Ascending aorta (tissue), 2 donors: ENCODE measurements around the gene NOL4L. TPM values are rescaled to one million over a fixed set of nuclear protein-coding genes. Genes with fewer than 3 reads are reported as not detected.

Experiments used
- DNase-seq, 2 donors: peaks; one replicate each; pipeline ENCODE4 v3.0.0-alpha.2; 2019; ENCODE audit warnings: low spot score in 2 of 2
- H3K27ac ChIP-seq, 2 donors: fragments of 200-600 bp; sonication (generic); one replicate each; pipeline ENCODE4 v1.5.1; 2016 to 2017; ENCODE audit warnings: mild to moderate bottlenecking in 1 of 2
- H3K27me3 ChIP-seq: fragments of 200-600 bp; sonication (generic); one replicate; pipeline ENCODE4 v1.5.1; 2017
- H3K36me3 ChIP-seq, 2 donors: fragments of 200-600 bp; sonication (generic); one replicate each; pipeline ENCODE4 v1.5.1; 2016
- H3K4me1 ChIP-seq, 2 donors: fragments of 200-600 bp; sonication (generic); one replicate each; pipeline ENCODE4 v1.5.1; 2016 to 2017; ENCODE audit warnings: mild to moderate bottlenecking in 1 of 2
- H3K4me3 ChIP-seq, 2 donors: fragments of 200-600 bp; sonication (generic); one replicate each; pipeline ENCODE4 v1.5.1; 2016 to 2017; ENCODE audit warnings: mild to moderate bottlenecking in 1 of 2
- H3K9me3 ChIP-seq, 2 donors: fragments of 200-600 bp; sonication (generic); one replicate each; pipeline ENCODE4 v1.5.1; 2016
- intact Hi-C: fragments of 100-400 bp; cut with DNase I; formaldehyde crosslinking; loops from one replicate; pipeline ENCODE4 v1.15.1; 2023
- total RNA-seq: library from RNA; depleted of rRNA; stranded (reverse); fragments of >200 nt; gene quantifications from one replicate; pipeline ENCODE4 v1.1.0, GENCODE V29; 2016
- TF ChIP-seq, protein P1 (sequence below), 3 experiments: fragments of 200-600 bp in 2 of 3; fragments of 450-650 bp in 1 of 3; sonication (generic) in 2 of 3; IDR thresholded peaks; one replicate each; pipeline ENCODE4 v1.5.1; 2016 to 2019; ENCODE audit warnings: antibody characterized with exemption in 3 of 3, mild to moderate bottlenecking in 1 of 3, moderate library complexity in 1 of 3

The NOL4L gene
- total RNA-seq, 1 donor from 2014 or later: 19.8 TPM

DNA sequence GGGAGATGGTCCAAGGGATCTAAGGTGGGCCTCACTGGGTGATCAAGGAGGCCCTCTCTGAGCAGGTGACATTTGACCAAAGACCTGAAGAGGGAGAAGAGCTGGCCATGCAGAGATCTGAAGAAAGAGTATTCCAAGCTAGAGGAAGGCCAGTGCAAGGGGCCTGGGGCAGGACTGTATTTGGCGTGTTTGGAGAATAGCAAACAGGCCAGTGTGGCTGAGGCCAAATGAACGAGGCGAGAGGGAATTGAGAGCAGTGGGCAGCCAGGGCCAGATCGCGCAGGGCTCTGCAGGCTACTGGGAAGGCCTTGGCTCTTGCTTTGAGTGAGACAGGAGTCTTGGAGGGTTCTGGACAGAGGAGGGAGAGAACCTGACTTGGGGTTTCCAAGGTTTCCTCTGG, 9.3 kb downstream of the NOL4L start:
- TF ChIP-seq, protein P1, sequence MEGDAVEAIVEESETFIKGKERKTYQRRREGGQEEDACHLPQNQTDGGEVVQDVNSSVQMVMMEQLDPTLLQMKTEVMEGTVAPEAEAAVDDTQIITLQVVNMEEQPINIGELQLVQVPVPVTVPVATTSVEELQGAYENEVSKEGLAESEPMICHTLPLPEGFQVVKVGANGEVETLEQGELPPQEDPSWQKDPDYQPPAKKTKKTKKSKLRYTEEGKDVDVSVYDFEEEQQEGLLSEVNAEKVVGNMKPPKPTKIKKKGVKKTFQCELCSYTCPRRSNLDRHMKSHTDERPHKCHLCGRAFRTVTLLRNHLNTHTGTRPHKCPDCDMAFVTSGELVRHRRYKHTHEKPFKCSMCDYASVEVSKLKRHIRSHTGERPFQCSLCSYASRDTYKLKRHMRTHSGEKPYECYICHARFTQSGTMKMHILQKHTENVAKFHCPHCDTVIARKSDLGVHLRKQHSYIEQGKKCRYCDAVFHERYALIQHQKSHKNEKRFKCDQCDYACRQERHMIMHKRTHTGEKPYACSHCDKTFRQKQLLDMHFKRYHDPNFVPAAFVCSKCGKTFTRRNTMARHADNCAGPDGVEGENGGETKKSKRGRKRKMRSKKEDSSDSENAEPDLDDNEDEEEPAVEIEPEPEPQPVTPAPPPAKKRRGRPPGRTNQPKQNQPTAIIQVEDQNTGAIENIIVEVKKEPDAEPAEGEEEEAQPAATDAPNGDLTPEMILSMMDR (IDR thresholded peaks at IDR 0.05): no peak
- DNase-seq: no peak
- Histone ChIP-seq H3K9me3 (no peaks in the 10 kb centered on the region), H3K27me3 (no peaks in the 10 kb centered on the region), H3K4me1 (no peaks in the 10 kb centered on the region), H3K36me3 (no peaks in the 10 kb centered on the region), H3K4me3 (no peak overlapping the region), H3K27ac (no peak overlapping the region)
- intact Hi-C loops: no loop called here

DNA sequence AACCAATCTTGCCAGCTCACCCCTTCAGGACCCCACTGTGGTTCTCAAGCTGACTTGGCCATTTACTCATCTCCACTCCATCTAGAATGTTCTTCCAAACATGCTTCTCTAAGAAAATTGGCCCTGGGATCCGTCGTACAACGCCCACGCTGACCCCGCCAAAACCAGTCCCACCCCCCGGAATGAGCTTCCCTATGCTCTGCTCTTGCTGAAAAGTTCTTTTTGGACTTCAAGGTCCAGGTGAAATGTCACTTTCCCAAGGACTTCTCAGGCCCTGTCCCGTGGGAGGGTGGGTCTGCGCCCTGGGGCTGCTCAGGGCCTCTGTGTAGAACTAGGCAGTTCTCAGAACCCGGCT, 9.9 kb downstream of the NOL4L start:
- H3K4me1 ChIP-seq: no peaks in the 10 kb centered on the region
- intact Hi-C loops: no loop called here
- no peaks in the 10 kb centered on the region for H3K27me3 ChIP-seq
- TF ChIP-seq, protein P1 (IDR thresholded peaks at IDR 0.05): no peak
- H3K4me3 ChIP-seq: no peak overlapping the region
- DNase-seq: no peak
- no peak overlapping the region for H3K27ac ChIP-seq
- H3K9me3 ChIP-seq: no peaks in the 10 kb centered on the region
- H3K36me3 ChIP-seq: no peaks in the 10 kb centered on the region

DNA sequence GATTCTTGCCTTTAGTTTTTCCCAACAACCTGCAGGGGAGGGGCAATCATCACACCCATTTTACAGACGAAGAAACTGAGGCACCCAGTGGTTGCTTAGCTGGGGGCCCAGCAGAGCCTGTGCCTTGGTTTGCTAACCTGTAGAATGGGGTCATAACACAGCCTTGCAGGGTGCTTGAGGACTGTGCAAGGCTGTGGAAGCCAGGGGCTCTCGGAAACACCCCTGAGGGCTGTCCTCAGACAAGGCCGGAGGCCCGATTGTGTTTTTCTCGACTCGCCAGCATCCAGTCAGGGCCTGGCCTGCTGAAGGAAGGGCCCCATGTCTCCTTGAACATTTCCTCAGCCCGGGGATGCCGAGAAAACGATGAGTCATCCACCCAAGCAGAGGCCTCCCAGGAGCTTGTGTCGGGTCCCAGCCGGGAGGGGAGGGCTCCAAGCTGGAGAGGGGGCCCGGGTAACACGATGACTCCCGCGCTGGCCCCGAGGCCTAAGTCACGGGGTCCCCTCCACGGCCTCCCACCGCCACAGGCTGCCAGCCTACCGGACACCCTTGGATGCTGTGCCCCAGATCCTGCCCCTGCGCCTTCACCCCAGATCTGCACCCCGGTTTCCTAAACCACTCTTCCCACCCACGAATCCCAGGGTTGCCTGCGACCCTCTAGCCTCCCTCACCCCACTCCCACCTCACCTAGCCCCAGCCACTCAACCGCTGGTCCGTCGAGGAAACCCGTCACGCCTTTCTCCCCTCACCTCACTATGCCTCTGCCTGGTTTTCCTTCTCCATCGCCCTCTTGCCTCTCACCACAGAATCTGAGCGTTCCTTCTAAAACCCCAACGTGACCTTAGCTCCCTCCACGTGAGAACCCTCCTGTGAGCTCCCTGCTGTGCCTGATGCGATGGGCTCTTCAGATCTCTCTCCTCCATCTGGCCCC, 10.6 kb downstream of the NOL4L start:
- intact Hi-C loops: no loop called here
- TF ChIP-seq, protein P1 (IDR thresholded peaks at IDR 0.05): no peak
- H3K4me1 ChIP-seq: no peaks in the 10 kb centered on the region
- no peak for DNase-seq
- no peaks in the 10 kb centered on the region for H3K36me3 ChIP-seq
- H3K27ac ChIP-seq: no peak overlapping the region
- H3K27me3 ChIP-seq: no peaks in the 10 kb centered on the region
- no peaks in the 10 kb centered on the region for H3K9me3 ChIP-seq
- no peak overlapping the region for H3K4me3 ChIP-seq

DNA sequence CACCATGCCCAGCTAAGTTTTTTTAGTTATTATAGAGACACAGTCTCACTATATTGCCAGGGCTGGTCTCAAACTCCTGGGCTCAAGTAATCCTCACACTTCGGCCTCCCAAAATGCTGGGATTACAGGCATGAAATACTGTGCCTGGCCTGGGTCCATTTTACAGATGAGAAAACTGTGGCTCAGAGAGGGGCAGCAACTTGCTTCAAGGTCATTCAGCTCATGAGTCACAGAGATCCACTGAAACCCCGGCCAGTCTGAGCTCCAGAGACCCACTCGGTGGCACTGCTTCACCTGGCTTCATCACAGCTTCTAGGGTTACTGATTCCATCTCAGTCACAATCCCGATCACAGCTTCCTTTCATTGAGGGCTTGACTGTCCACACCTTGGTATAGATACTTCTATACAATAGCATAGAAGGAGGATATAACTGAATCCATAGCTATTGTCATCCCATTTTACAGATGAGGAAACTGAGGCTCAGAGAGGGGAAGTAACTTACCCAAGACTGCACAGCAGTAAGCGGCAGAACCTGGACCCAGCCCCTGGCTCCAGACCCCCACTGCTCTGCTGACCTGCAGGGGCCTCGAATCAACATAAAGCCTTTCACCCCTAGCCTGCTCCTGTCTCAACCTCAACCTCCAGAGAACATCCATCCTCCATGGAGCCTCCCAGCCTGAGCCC, 11.8 kb downstream of the NOL4L start:
- no peaks in the 10 kb centered on the region for H3K27me3 ChIP-seq
- TF ChIP-seq, protein P1 (IDR thresholded peaks at IDR 0.05): no peak
- H3K9me3 ChIP-seq: no peaks in the 10 kb centered on the region
- H3K4me1 ChIP-seq: no peaks in the 10 kb centered on the region
- no peak overlapping the region for H3K27ac ChIP-seq
- H3K36me3 ChIP-seq: no peaks in the 10 kb centered on the region
- intact Hi-C loops: no loop called here
- H3K4me3 ChIP-seq: no peak overlapping the region
- DNase-seq: no peak

DNA sequence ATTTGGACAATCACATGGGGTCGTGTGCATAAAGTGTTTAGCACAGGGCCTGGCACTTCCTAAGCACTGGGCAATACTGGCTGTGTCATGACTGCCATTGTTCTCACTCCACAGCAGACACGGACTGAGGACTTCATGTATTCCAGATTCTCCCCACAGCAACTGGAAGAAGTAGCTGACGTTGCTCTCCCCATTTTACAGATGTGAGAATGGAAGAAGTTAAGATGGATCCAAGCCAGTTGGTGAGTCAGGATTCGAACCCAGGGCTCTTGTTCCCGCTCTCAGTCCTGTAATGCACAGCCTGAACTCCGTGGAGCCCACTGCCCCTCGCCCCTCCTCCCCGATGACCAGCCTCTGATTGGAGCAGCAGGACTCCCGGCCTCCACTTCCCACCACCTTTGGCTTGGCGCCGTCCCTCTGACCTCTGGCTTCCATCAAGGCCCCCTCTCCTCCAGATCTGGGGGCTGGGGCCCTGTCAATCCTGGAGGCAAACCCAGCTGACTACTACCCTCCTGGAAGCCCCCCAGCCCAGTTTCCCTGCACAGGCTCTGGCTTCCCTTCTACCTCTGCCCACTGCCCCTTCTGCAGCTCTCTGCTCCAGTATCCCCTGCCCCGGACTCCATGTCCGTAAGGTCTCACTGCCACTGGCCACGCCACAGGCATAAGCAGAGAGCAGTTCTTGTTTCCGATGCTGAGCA, 12.7 kb downstream of the NOL4L start:
- H3K27me3 ChIP-seq: no peaks in the 10 kb centered on the region
- H3K27ac ChIP-seq: no peak overlapping the region
- no peaks in the 10 kb centered on the region for H3K36me3 ChIP-seq
- H3K9me3 ChIP-seq: no peaks in the 10 kb centered on the region
- no peaks in the 10 kb centered on the region for H3K4me1 ChIP-seq
- H3K4me3 ChIP-seq: no peak overlapping the region
- TF ChIP-seq, protein P1 (IDR thresholded peaks at IDR 0.05): no peak
- intact Hi-C loops: no loop called here
- DNase-seq: no peak
